Measurements from ENCODE around the gene JAKMIP1. TPM values are rescaled to one million over a fixed set of nuclear protein-coding genes. Genes with fewer than 3 reads are reported as not detected.

JAKMIP1 gene
- total RNA-seq, 1 experiment from 2014 or later: not detected

DNA sequence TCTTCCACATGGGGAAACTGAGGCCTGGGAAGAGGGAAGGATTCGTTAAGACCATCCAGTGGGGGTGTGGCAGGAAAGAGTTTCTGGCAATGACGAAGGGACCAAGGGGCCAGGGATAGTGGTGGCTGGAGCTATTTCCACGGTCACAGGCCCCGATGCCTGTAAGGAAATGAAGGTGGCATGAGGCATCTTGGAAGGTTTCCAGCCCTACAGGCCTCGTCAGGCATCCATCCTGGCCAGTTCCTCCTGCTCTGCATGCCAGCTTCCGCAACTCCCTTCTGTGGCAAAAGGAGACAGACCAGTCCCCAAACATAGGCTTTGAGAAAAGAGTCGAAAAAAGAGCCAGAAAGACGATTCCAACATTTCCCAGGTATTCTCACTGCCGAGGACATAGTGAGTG, 173.0 kb downstream of the JAKMIP1 start:
- DNase-seq (ENCODE audit: low read depth, low spot score): no peak
- in situ Hi-C loops (cut with HindIII; ENCODE audit: low pct_unique_long_range_greater_than_20kb, low sequenced_read_pairs): no loop called here

GRCh38 chr4:6024313-6024960, 175.9 kb downstream of the JAKMIP1 start:
- intact Hi-C loops (cut with micrococcal nuclease; ENCODE audit: unreplicated experiment) (no loop called here), in situ Hi-C loops (cut with HindIII; ENCODE audit: low pct_unique_long_range_greater_than_20kb, low sequenced_read_pairs) (no loop called here)
- ChIA-PET CTCF (no interaction called here), POLR2A (no interaction called here)
- H3K4me1 ChIP-seq (ENCODE audit: control insufficient read depth, insufficient read depth, low read length): no peaks in the 10 kb centered on the region
- TF ChIP-seq TCF7L2 (IDR thresholded peaks at IDR 0.05; ENCODE audit: low read depth, low read length): no peak
- TF ChIP-seq SIN3A (IDR thresholded peaks at IDR 0.05; ENCODE audit: borderline replicate concordance, insufficient read depth, low read depth, low read length): no peak
- TF ChIP-seq, protein P1, sequence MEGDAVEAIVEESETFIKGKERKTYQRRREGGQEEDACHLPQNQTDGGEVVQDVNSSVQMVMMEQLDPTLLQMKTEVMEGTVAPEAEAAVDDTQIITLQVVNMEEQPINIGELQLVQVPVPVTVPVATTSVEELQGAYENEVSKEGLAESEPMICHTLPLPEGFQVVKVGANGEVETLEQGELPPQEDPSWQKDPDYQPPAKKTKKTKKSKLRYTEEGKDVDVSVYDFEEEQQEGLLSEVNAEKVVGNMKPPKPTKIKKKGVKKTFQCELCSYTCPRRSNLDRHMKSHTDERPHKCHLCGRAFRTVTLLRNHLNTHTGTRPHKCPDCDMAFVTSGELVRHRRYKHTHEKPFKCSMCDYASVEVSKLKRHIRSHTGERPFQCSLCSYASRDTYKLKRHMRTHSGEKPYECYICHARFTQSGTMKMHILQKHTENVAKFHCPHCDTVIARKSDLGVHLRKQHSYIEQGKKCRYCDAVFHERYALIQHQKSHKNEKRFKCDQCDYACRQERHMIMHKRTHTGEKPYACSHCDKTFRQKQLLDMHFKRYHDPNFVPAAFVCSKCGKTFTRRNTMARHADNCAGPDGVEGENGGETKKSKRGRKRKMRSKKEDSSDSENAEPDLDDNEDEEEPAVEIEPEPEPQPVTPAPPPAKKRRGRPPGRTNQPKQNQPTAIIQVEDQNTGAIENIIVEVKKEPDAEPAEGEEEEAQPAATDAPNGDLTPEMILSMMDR (IDR thresholded peaks at IDR 0.05): no peak
- no peak for TF ChIP-seq POLR2AphosphoS5 (IDR thresholded peaks at IDR 0.05; ENCODE audit: low read depth, low read length)
- TF ChIP-seq, protein P2, sequence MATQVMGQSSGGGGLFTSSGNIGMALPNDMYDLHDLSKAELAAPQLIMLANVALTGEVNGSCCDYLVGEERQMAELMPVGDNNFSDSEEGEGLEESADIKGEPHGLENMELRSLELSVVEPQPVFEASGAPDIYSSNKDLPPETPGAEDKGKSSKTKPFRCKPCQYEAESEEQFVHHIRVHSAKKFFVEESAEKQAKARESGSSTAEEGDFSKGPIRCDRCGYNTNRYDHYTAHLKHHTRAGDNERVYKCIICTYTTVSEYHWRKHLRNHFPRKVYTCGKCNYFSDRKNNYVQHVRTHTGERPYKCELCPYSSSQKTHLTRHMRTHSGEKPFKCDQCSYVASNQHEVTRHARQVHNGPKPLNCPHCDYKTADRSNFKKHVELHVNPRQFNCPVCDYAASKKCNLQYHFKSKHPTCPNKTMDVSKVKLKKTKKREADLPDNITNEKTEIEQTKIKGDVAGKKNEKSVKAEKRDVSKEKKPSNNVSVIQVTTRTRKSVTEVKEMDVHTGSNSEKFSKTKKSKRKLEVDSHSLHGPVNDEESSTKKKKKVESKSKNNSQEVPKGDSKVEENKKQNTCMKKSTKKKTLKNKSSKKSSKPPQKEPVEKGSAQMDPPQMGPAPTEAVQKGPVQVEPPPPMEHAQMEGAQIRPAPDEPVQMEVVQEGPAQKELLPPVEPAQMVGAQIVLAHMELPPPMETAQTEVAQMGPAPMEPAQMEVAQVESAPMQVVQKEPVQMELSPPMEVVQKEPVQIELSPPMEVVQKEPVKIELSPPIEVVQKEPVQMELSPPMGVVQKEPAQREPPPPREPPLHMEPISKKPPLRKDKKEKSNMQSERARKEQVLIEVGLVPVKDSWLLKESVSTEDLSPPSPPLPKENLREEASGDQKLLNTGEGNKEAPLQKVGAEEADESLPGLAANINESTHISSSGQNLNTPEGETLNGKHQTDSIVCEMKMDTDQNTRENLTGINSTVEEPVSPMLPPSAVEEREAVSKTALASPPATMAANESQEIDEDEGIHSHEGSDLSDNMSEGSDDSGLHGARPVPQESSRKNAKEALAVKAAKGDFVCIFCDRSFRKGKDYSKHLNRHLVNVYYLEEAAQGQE (IDR thresholded peaks at IDR 0.05; ENCODE audit: insufficient read depth in 1 of 2, low read depth in 2 of 2, low read length in 1 of 2): no peak
- no peaks in the 10 kb centered on the region for H3K9me3 ChIP-seq (ENCODE audit: control insufficient read depth, insufficient read depth, low read depth, low read length)
- H3K4me3 ChIP-seq (ENCODE audit: low read depth in 2 of 2, low read length in 2 of 2): no peak overlapping the region
- no peaks in the 10 kb centered on the region; the same call in 1 of the 2 replicates for H3K27me3 ChIP-seq (ENCODE audit: control insufficient read depth, insufficient read depth, low read length)
- ATAC-seq: no peak
- DNase-seq (ENCODE audit: low read depth, low spot score): no peak
- BruUV-seq (replicated peaks): no TSS peak
- H3K27ac ChIP-seq (ENCODE audit: low read length): no peak overlapping the region
- H3K36me3 ChIP-seq (ENCODE audit: control insufficient read depth, insufficient read depth, low read length): no peaks in the 10 kb centered on the region

More for the DNA sequence above, 173.0 kb downstream of the JAKMIP1 start:
- TF ChIP-seq POLR2AphosphoS5 (IDR thresholded peaks at IDR 0.05; ENCODE audit: low read depth, low read length) (no peak), SIN3A (IDR thresholded peaks at IDR 0.05; ENCODE audit: borderline replicate concordance, insufficient read depth, low read depth, low read length) (no peak), TCF7L2 (IDR thresholded peaks at IDR 0.05; ENCODE audit: low read depth, low read length) (no peak)
- TF ChIP-seq, protein P1 (IDR thresholded peaks at IDR 0.05): no peak
- TF ChIP-seq, protein P2 (IDR thresholded peaks at IDR 0.05; ENCODE audit: insufficient read depth in 1 of 2, low read depth in 2 of 2, low read length in 1 of 2): no peak
- Histone ChIP-seq H3K27ac (ENCODE audit: low read length) (no peak overlapping the region), H3K4me3 (ENCODE audit: low read depth in 2 of 2, low read length in 2 of 2) (no peak overlapping the region), H3K4me1 (ENCODE audit: control insufficient read depth, insufficient read depth, low read length) (no peaks in the 10 kb centered on the region), H3K27me3 (ENCODE audit: control insufficient read depth, insufficient read depth, low read length) (no peaks in the 10 kb centered on the region; the same call in 1 of the 2 replicates), H3K9me3 (ENCODE audit: control insufficient read depth, insufficient read depth, low read depth, low read length) (no peaks in the 10 kb centered on the region), H3K36me3 (ENCODE audit: control insufficient read depth, insufficient read depth, low read length) (no peaks in the 10 kb centered on the region)
- ChIA-PET POLR2A (no interaction called here), CTCF (no interaction called here)
- no peak for ATAC-seq
- intact Hi-C loops (cut with micrococcal nuclease; ENCODE audit: unreplicated experiment): no loop called here
- no TSS peak for BruUV-seq (replicated peaks)
